Panc1 (cell line): ENCODE measurements around the gene AGPAT3. TPM values are rescaled to one million over a fixed set of nuclear protein-coding genes. Genes with fewer than 3 reads are reported as not detected.
A peak's percentile ranks its signal among the peaks of the same experiment; 100 is the strongest.

Experiments
- ATAC-seq: fragments of 200-7000 bp; cut with Tn5 transposase; 2 replicates; pipeline ENCODE4 v1.9.1; 2020; ENCODE audit warnings: mild to moderate bottlenecking, moderate library complexity
- BruUV-seq: library from RNA; stranded (reverse); fragments of 400-500 nt; replicated peaks from 2 replicates; lab custom pipeline; 2021; lab: Mats Ljungman, UMichigan
- CTCF ChIA-PET: fragments of 300-600 bp; sonication (Branson Sonifier 250); formaldehyde crosslinking; loops from one replicate; lab custom pipeline; 2022; ENCODE audit warnings: antibody characterized with exemption; lab: Charles Lee
- POLR2A ChIA-PET: fragments of 300-600 bp; sonication (Branson Sonifier 250); formaldehyde crosslinking; loops from one replicate; lab custom pipeline; 2022; ENCODE audit warnings: antibody characterized with exemption; lab: Charles Lee
- DNase-seq: peaks from one replicate; pipeline ENCODE4 v3.0.0-alpha.2; 2010; ENCODE audit warnings: low read depth, low spot score
- H3K27ac ChIP-seq: 2 replicates; pipeline ENCODE4 v1.5.1; 2011; ENCODE audit warnings: mild to moderate bottlenecking, low read length, inconsistent platforms
- H3K27me3 ChIP-seq: fragments of 200-500 bp; sonication (Bioruptor generic); 2 replicates; pipeline ENCODE4 v1.6.0; 2014; ENCODE audit warnings: low read length, inconsistent platforms; ENCODE audit not compliant: control insufficient read depth, insufficient read depth
- H3K36me3 ChIP-seq: fragments of 200-500 bp; sonication (Bioruptor generic); 2 replicates; pipeline ENCODE4 v1.5.1; 2014; ENCODE audit warnings: inconsistent platforms, mild to moderate bottlenecking, low read length, moderate library complexity; ENCODE audit not compliant: control insufficient read depth, insufficient read depth
- H3K4me1 ChIP-seq: 2 replicates; pipeline ENCODE4 v1.5.1; 2011; ENCODE audit warnings: inconsistent platforms, mild to moderate bottlenecking, low read length, moderate library complexity; ENCODE audit not compliant: control insufficient read depth, insufficient read depth
- H3K4me3 ChIP-seq, 2 experiments: 2 replicates each; pipeline ENCODE4 v1.5.1; 2011 to 2012; ENCODE audit warnings: low read depth in 2 of 2, low read length in 2 of 2, mild to moderate bottlenecking in 2 of 2, inconsistent platforms in 1 of 2, moderate library complexity in 1 of 2
- H3K9me3 ChIP-seq: fragments of 200-500 bp; sonication (Bioruptor generic); 2 replicates; pipeline ENCODE4 v1.5.1; 2014; ENCODE audit warnings: low read depth, mild to moderate bottlenecking, inconsistent platforms, low read length, moderate library complexity; ENCODE audit not compliant: control insufficient read depth, insufficient read depth
- POLR2AphosphoS5 ChIP-seq: IDR thresholded peaks from 2 replicates; pipeline ENCODE4 v1.6.1; 2012; ENCODE audit warnings: mild to moderate bottlenecking, low read depth, low read length, moderate library complexity
- SIN3A ChIP-seq: IDR thresholded peaks from 2 replicates; pipeline ENCODE4 v1.6.1; 2012; ENCODE audit warnings: low read depth, mild to moderate bottlenecking, low read length, moderate library complexity, borderline replicate concordance; ENCODE audit not compliant: insufficient read depth
- TCF7L2 ChIP-seq: IDR thresholded peaks from 2 replicates; pipeline ENCODE4 v1.6.1; 2011; ENCODE audit warnings: mild to moderate bottlenecking, low read depth, low read length, inconsistent platforms
- in situ Hi-C: cut with HindIII; loops from 2 replicates; pipeline ENCODE4 v1.10.0; 2016; ENCODE audit warnings: low sequenced_read_pairs, low pct_unique_long_range_greater_than_20kb
- intact Hi-C: fragments of 100-400 bp; cut with micrococcal nuclease; formaldehyde crosslinking; loops from one replicate; pipeline ENCODE4 v1.10.0; 2022; ENCODE audit not compliant: unreplicated experiment
- total RNA-seq: library from RNA; stranded (reverse); gene quantifications from one replicate; pipeline ENCODE4 v1.2.1, GENCODE V29; 2021; ENCODE audit not compliant: unreplicated experiment
- TF ChIP-seq, protein P1 (sequence below), 2 experiments: IDR thresholded peaks; 2 replicates each; pipeline ENCODE4 v1.6.1; 2011 to 2012; ENCODE audit warnings: low read depth in 2 of 2, control low read depth in 1 of 2, low read length in 1 of 2, mild to moderate bottlenecking in 1 of 2, moderate library complexity in 1 of 2; ENCODE audit not compliant: insufficient read depth in 1 of 2
- TF ChIP-seq, protein P2 (sequence below): fragments of 450-650 bp; IDR thresholded peaks from 2 replicates; pipeline ENCODE4 v1.5.1; 2017; ENCODE audit warnings: mild to moderate bottlenecking

AGPAT3 gene
- total RNA-seq, 1 experiment from 2014 or later = 40.1 TPM

DNA sequence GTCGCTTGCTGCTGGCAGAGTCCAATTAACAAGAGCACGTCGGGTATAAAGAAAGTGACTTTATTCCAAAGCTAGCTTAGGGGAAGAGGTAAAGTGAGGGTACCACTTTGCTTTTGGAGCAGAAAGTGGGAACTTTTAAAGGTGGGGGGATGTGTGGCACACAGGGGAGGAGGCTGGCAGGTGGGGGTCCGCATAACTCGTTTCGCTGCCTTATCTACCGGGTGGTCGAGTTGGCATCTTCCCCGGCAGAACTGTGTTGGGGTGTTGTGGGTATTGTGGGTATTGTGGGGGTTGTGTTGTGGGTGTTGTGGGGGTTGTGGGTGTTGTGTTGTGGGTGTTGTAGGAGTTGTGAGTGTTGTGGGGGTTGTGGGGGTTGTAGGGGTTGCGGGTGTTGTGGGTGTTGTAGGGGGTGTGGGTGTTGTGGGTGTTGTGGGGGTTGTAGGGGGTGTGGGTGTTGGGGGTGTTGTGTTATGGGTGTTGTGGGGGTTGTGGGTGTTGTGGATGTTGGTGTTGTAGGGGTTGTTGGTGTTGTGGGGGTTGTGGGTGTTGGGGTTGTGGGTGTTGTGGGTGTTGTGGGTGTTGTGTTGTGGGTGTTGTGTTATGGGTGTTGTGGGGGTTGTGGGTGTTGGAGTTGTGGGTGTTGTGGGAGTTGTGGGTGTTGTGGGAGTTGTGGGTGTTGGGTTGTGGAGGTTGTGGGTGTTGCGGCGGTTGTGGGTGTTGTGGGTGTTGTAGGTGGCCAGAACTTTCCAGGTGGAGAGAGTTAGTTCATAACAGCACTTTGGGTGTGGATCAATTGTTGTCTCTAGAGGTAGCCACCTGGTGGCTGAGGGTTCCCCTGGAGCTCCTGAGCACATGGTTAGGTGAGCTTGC is 52.7 kb downstream of the AGPAT3 start:
- Histone ChIP-seq H3K4me1 (no peaks in the 10 kb centered on the region), H3K9me3 (no peaks in the 10 kb centered on the region), H3K27me3 (no peaks in the 10 kb centered on the region), H3K36me3 (no peaks in the 10 kb centered on the region; the same call in 1 of the 2 replicates), H3K27ac (no peak overlapping the region), H3K4me3 (no peak overlapping the region)
- POLR2A ChIA-PET = no interaction called here
- in situ Hi-C loops = no loop called here
- TF ChIP-seq TCF7L2 (no peak), SIN3A (no peak), POLR2AphosphoS5 (no peak)
- TF ChIP-seq, protein P1, sequence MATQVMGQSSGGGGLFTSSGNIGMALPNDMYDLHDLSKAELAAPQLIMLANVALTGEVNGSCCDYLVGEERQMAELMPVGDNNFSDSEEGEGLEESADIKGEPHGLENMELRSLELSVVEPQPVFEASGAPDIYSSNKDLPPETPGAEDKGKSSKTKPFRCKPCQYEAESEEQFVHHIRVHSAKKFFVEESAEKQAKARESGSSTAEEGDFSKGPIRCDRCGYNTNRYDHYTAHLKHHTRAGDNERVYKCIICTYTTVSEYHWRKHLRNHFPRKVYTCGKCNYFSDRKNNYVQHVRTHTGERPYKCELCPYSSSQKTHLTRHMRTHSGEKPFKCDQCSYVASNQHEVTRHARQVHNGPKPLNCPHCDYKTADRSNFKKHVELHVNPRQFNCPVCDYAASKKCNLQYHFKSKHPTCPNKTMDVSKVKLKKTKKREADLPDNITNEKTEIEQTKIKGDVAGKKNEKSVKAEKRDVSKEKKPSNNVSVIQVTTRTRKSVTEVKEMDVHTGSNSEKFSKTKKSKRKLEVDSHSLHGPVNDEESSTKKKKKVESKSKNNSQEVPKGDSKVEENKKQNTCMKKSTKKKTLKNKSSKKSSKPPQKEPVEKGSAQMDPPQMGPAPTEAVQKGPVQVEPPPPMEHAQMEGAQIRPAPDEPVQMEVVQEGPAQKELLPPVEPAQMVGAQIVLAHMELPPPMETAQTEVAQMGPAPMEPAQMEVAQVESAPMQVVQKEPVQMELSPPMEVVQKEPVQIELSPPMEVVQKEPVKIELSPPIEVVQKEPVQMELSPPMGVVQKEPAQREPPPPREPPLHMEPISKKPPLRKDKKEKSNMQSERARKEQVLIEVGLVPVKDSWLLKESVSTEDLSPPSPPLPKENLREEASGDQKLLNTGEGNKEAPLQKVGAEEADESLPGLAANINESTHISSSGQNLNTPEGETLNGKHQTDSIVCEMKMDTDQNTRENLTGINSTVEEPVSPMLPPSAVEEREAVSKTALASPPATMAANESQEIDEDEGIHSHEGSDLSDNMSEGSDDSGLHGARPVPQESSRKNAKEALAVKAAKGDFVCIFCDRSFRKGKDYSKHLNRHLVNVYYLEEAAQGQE (IDR thresholded peaks at IDR 0.05; ENCODE audit: insufficient read depth in 1 of 2, low read depth in 2 of 2, low read length in 1 of 2) = no peak
- TF ChIP-seq, protein P2, sequence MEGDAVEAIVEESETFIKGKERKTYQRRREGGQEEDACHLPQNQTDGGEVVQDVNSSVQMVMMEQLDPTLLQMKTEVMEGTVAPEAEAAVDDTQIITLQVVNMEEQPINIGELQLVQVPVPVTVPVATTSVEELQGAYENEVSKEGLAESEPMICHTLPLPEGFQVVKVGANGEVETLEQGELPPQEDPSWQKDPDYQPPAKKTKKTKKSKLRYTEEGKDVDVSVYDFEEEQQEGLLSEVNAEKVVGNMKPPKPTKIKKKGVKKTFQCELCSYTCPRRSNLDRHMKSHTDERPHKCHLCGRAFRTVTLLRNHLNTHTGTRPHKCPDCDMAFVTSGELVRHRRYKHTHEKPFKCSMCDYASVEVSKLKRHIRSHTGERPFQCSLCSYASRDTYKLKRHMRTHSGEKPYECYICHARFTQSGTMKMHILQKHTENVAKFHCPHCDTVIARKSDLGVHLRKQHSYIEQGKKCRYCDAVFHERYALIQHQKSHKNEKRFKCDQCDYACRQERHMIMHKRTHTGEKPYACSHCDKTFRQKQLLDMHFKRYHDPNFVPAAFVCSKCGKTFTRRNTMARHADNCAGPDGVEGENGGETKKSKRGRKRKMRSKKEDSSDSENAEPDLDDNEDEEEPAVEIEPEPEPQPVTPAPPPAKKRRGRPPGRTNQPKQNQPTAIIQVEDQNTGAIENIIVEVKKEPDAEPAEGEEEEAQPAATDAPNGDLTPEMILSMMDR = no peak
- CTCF ChIA-PET = interaction anchor here (0.6 to 1.3 kb wide), 2 partner anchors 30 to 51 kb away, joined by 3 to 25 read pairs; no protein-coding TSS in a partner anchor
- intact Hi-C loops = no loop called here
- BruUV-seq = no TSS peak
- ATAC-seq (no peak), DNase-seq (peak; percentile 5)

DNA sequence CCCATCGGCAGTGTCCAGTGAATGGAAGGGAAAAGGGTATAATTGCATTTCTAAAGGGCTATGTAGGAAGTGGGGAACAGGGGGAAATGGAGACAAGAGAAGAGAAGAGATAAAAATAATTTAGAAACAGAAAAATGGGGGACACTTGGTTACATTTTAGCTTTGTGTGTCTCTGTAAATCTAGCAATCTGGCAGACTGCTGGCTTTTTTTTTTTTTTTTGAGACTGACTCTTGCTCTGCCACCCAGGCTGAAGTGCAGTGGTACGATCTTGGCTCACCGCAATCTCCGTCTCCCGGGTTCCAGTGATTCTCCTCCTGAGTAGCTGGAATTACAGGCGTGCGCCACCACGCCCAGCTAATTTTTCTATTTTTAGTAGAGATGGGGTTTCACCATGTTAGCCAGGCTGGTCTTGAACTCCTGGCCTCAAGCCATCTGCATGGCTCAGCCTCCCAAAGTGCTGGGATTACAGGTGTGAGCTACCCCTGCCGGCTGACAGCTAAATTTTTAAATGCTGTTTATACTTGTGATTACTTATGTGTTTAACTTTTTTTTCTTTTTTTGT is 53.4 kb downstream of the AGPAT3 start:
- TF ChIP-seq POLR2AphosphoS5 = no peak
- TF ChIP-seq TCF7L2 = no peak
- TF ChIP-seq SIN3A = no peak
- TF ChIP-seq, protein P2 = no peak
- TF ChIP-seq, protein P1 (IDR thresholded peaks at IDR 0.05; ENCODE audit: insufficient read depth in 1 of 2, low read depth in 2 of 2, low read length in 1 of 2) = no peak

More for the DNA sequence above, 53.4 kb downstream of the AGPAT3 start:
- Histone ChIP-seq H3K27ac (no peak overlapping the region), H3K36me3 (no peaks in the 10 kb centered on the region; the same call in 1 of the 2 replicates), H3K4me1 (no peaks in the 10 kb centered on the region), H3K27me3 (no peaks in the 10 kb centered on the region), H3K9me3 (no peaks in the 10 kb centered on the region), H3K4me3 (no peak overlapping the region)
- ATAC-seq (no peak), DNase-seq (no peak)
- POLR2A ChIA-PET = no interaction called here
- in situ Hi-C loops = no loop called here
- CTCF ChIA-PET = interaction anchor here (0.6 to 1.3 kb wide), 2 partner anchors 29 to 52 kb away, joined by 3 to 25 read pairs; no protein-coding TSS in a partner anchor
- BruUV-seq = no TSS peak
- intact Hi-C loops = no loop called here
